GM18517 (cell line): ENCODE measurements around the gene SIGLEC8.

Experiments used
- ATAC-seq: cut with Tn5 transposase; IDR thresholded peaks from one replicate; pipeline ENCODE4 v1.9.1; 2021; ENCODE audit warnings: mild to moderate bottlenecking, moderate library complexity; ENCODE audit not compliant: unreplicated experiment

Gene SIGLEC8

GRCh38 chr19:51407511-51408131 lies 50.6 kb downstream of the SIGLEC8 start:
- ATAC-seq = no peak

DNA sequence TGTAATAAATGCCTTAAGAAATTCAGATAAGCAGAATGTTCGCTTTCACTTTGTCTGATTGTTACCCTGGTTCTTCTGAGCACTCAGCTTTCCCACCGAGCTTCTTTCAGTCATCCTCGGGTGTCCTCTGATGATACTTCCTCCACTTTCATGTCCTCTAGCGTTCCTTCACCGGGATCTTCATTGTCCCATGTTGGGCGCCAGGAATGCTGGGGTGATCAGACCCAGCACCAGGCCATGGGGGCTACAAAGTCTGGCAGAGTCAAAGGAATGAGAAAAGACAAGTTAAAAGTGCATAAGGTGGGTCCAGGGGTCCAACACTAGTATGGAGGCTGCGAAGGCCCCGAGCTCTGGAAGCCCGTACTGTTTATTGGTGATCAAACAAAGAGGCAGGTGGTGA lies 56.1 kb downstream of the SIGLEC8 start:
- ATAC-seq = no peak
